ENCODE measurements around the gene PVALEF. TPM values are rescaled to one million over a fixed set of nuclear protein-coding genes. Genes with fewer than 3 reads are reported as not detected.

The PVALEF gene
- total RNA-seq, 4 donors from 2014 or later: not detected

DNA sequence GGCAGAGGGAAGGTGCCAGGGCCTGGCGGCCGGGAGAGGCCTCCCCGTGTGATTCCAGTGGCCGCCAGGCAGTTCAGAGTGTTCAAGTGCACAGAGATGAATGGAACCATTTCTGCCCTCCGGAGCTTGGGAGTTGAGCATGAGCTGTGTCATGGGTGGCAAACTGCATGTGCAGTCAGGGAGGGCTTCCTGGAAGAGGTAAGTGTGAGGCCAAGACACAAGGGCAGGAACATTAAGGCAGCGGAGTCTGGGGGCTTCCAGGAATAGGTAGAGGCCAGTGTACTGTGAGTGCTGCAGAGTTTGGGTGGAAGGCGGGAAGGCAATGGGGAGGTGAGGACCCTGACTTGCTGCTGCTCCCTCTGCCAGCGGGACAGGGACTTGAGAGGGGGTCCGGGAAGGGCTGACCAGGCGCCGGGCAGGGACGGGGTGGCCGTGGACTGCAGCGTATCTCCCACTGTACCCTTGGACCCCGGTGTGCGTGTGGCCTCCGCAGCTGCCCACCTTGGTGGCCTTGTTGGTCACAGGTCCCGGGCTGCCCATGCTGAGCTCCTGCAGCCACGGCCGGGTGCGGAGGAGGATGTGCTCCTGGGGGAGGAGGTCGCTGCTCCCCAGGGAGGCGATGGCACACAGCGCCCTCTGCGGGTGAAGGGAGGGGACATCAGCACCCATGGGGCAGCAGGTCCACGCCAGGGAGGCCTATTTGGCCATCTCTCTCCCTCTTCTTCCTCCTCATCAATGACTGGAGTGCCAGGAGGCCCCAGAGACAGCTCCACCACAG, 64.9 kb downstream of the PVALEF start:
- peaks cover 0 to 2% (median 0%) of the 10 kb centered on the region in 4 donors for H3K4me1 ChIP-seq
- peaks cover 29 to 70% (median 62%) of the 10 kb centered on the region in 4 donors for H3K36me3 ChIP-seq
- no peak for DNase-seq (ENCODE audit: extremely low spot score)
- no peak overlapping the region for H3K27ac ChIP-seq (replicated peaks in 1 of 4)
- peak in 1 of 3 experiments; percentile 23 for TF ChIP-seq CTCF (IDR thresholded peaks at IDR 0.05)
- TF ChIP-seq POLR2AphosphoS5 (IDR thresholded peaks at IDR 0.05): no peak
- H3K4me3 ChIP-seq: no peak overlapping the region
- no peaks in the 10 kb centered on the region for H3K9me3 ChIP-seq
- WGBS: 90% methylated on average over 17 of the region's 26 CpGs
- intact Hi-C loops (cut with DNase I): no loop called here
- no peaks in the 10 kb centered on the region for H3K27me3 ChIP-seq

GRCh38 chr17:81231121-81231645, 65.9 kb downstream of the PVALEF start:
- 88% methylated on average over 16 of the region's 31 CpGs for WGBS
- Histone ChIP-seq H3K36me3 (peaks cover 29 to 79% (median 67%) of the 10 kb centered on the region in 4 donors), H3K4me3 (no peak overlapping the region), H3K27ac (replicated peaks in 1 of 4) (no peak overlapping the region), H3K9me3 (no peaks in the 10 kb centered on the region), H3K4me1 (peaks cover 0 to 11% (median 7%) of the 10 kb centered on the region in 4 donors), H3K27me3 (no peaks in the 10 kb centered on the region)
- no peak for TF ChIP-seq CTCF (IDR thresholded peaks at IDR 0.05)
- TF ChIP-seq EP300 (IDR thresholded peaks at IDR 0.05): no peak
- no peak for TF ChIP-seq POLR2AphosphoS5 (IDR thresholded peaks at IDR 0.05)
- TF ChIP-seq POLR2A (IDR thresholded peaks at IDR 0.05; ENCODE audit: low read depth): no peak
- no peak for DNase-seq (ENCODE audit: extremely low spot score)
- intact Hi-C loops (cut with DNase I): no loop called here

DNA sequence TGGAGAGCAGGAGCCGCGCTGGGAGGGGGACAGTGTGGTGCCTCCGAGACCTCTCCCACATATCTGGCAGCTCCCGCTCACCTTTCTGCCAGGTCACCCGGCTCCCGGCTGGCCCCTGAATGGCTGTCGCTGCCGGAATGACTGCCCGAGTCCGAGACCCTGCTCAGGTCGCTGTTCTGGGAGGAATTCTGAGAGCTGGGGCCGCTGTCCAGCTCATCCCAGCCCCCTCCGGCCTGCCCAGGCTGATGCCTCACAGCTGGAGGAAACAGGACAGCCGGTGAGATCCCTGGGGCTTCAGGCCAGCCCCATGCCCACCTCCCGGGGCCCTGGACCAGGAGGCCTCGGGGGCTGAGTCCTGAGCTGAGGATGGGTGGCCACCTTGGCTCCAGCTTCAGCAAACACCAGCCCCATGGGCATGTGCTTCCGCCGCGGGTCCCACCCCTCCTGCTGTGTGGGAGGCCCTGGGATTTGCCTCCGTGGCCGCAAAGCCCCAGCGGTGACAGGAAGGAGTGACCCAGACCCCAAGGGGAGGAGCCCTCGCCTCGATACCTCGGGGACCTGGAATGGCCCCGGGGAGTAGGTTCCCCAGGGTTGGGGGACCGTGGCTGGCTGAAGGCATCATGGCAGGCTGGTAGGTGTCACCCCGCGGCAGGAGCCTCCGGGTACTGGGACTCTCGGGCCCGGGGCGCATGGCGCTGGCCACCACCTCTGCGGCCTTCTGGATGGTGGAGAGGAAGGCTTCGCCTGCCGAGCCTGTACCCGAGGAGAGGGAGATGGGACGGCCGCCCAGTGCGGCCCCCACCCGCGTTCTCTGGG, 66.7 kb downstream of the PVALEF start:
- Histone ChIP-seq H3K36me3 (peaks cover 29 to 86% (median 73%) of the 10 kb centered on the region in 4 donors), H3K4me1 (peaks cover 0 to 19% (median 15%) of the 10 kb centered on the region in 4 donors), H3K4me3 (no peak overlapping the region), H3K27me3 (no peaks in the 10 kb centered on the region), H3K9me3 (no peaks in the 10 kb centered on the region), H3K27ac (replicated peaks in 1 of 4) (no peak overlapping the region)
- no peak for TF ChIP-seq POLR2A (IDR thresholded peaks at IDR 0.05; ENCODE audit: low read depth)
- no peak for TF ChIP-seq EP300 (IDR thresholded peaks at IDR 0.05)
- TF ChIP-seq CTCF (IDR thresholded peaks at IDR 0.05): no peak
- TF ChIP-seq POLR2AphosphoS5 (IDR thresholded peaks at IDR 0.05): no peak
- intact Hi-C loops (cut with DNase I): no loop called here
- WGBS: 85% methylated on average over 29 of the region's 43 CpGs
- no peak for DNase-seq (ENCODE audit: extremely low spot score)

Small RNAs within 50 kb of the gene (small RNA-seq; reads per million reads assigned to genes)
- gene MIR1250 (0 to 0.19 (median 0) reads per million in 3 donors), gene MIR3065 (17.2 to 28.6 (median 24.5) reads per million in 3 donors), gene MIR657 (0 reads per million in 3 donors)

Other genes starting within 250 kb of the PVALEF start
- gene CHMP6, start 173.7 kb upstream of the PVALEF start, total RNA-seq: 10 to 100 TPM; 17.6 to 29.2 (median 25.8) TPM
- gene BAIAP2, start 130.4 kb upstream of the PVALEF start, total RNA-seq: 10 to 100 TPM; 31.1 to 54.5 (median 36.7) TPM
- 10 to 100 TPM; 13.7 to 24.6 (median 16.0) TPM for gene AATK, start 714 bp downstream of the PVALEF start, total RNA-seq
- gene CEP131, start 57.5 kb downstream of the PVALEF start, total RNA-seq: 10 to 100 TPM in 1 of 4 donors, 1 to 10 TPM in 3; 4.5 to 10.6 (median 8.9) TPM
- 10 to 100 TPM; 19.5 to 31.6 (median 23.5) TPM for gene TEPSIN, start 73.5 kb downstream of the PVALEF start, total RNA-seq
- 10 to 100 TPM; 34.6 to 54.8 (median 40.4) TPM for gene NDUFAF8, start 73.8 kb downstream of the PVALEF start, total RNA-seq
- 100 to 1,000 TPM in 2 of 4 donors, 10 to 100 TPM in 2; 78.0 to 103 (median 93.4) TPM for gene SLC38A10, start 129.8 kb downstream of the PVALEF start, total RNA-seq
- gene BAHCC1, start 229.9 kb downstream of the PVALEF start, total RNA-seq: 10 to 100 TPM; 15.9 to 38.1 (median 21.1) TPM

Measured in esophagus muscularis mucosa (tissue), 4 donors.